ENCODE data around the gene JAML. TPM values are rescaled to one million over a fixed set of nuclear protein-coding genes. Genes with fewer than 3 reads are reported as not detected.

JAML gene
- total RNA-seq, 1 donor: not detected

GRCh38 chr11:118211006-118211405 lies 13.8 kb downstream of the JAML start:
- H3K4me3 ChIP-seq (ENCODE audit: low read depth, low read length): no peak overlapping the region
- TF ChIP-seq CTCF (IDR thresholded peaks at IDR 0.05; ENCODE audit: insufficient read depth, low read depth, low read length): no peak
- no peak for DNase-seq (ENCODE audit: low read depth)

- no peak for DNase-seq (ENCODE audit: low read depth)
- no peak for TF ChIP-seq CTCF (IDR thresholded peaks at IDR 0.05; ENCODE audit: insufficient read depth, low read depth, low read length)
Observed at GRCh38 chr11:118210323-118210722, 14.5 kb downstream of the JAML start.

GRCh38 chr11:118209033-118209432 lies 15.8 kb downstream of the JAML start:
- H3K4me3 ChIP-seq (ENCODE audit: low read depth, low read length): no peak overlapping the region
- no peak for DNase-seq (ENCODE audit: low read depth)
- no peak for TF ChIP-seq CTCF (IDR thresholded peaks at IDR 0.05; ENCODE audit: insufficient read depth, low read depth, low read length)

More at GRCh38 chr11:118210323-118210722, 14.5 kb downstream of the JAML start:
- no peak overlapping the region for H3K4me3 ChIP-seq (ENCODE audit: low read depth, low read length)

- TF ChIP-seq CTCF (IDR thresholded peaks at IDR 0.05; ENCODE audit: insufficient read depth, low read depth, low read length): no peak
- DNase-seq (ENCODE audit: low read depth): no peak
- no peak overlapping the region for H3K4me3 ChIP-seq (ENCODE audit: low read depth, low read length)
Observed at GRCh38 chr11:118207079-118207478, 17.7 kb downstream of the JAML start.

GRCh38 chr11:118206391-118207031 lies 18.3 kb downstream of the JAML start:
- TF ChIP-seq CTCF (IDR thresholded peaks at IDR 0.05; ENCODE audit: insufficient read depth, low read depth, low read length): no peak
- DNase-seq (ENCODE audit: low read depth): peak; percentile 5
- no peak overlapping the region for H3K4me3 ChIP-seq (ENCODE audit: low read depth, low read length)

GRCh38 chr11:118205606-118206378 lies 19.0 kb downstream of the JAML start:
- no peak for TF ChIP-seq CTCF (IDR thresholded peaks at IDR 0.05; ENCODE audit: insufficient read depth, low read depth, low read length)
- DNase-seq (ENCODE audit: low read depth): no peak

More at GRCh38 chr11:118205606-118206378, 19.0 kb downstream of the JAML start:
- no peak overlapping the region for H3K4me3 ChIP-seq (ENCODE audit: low read depth, low read length)

Data from fibroblast of villous mesenchyme (primary cell).